K562 (cell line): ENCODE measurements around the gene MYO18A. TPM values are rescaled to one million over a fixed set of nuclear protein-coding genes. Genes with fewer than 3 reads are reported as not detected.

ENCODE experiments used
- CBFA2T2 ChIP-seq: fragments of 450-650 bp; conservative IDR thresholded peaks from 2 replicates; pipeline ENCODE4 v1.6.1; 2017; ENCODE audit warnings: mild to moderate bottlenecking
- CBX1 ChIP-seq: sonication (generic); IDR thresholded peaks from 2 replicates; pipeline ENCODE4 v1.6.1; 2016; ENCODE audit warnings: antibody characterized with exemption, low read depth, mild to moderate bottlenecking
- CCAR2 ChIP-seq: fragments of 200-400 bp; formaldehyde crosslinking; IDR thresholded peaks from 2 replicates; pipeline ENCODE4 v1.6.1; 2017; ENCODE audit warnings: mild to moderate bottlenecking, low read depth, low read length
- DDX20 ChIP-seq: fragments of 450-650 bp; IDR thresholded peaks from 2 replicates; pipeline ENCODE4 v1.6.1; 2016; ENCODE audit warnings: missing genetic modification characterization, low read depth, mild to moderate bottlenecking, missing compliant biosample characterization, moderate library complexity
- EP400 ChIP-seq: fragments of 450-650 bp; IDR thresholded peaks from 2 replicates; pipeline ENCODE4 v1.6.1; 2017; ENCODE audit warnings: antibody characterized with exemption, mild to moderate bottlenecking, moderate library complexity
- KAT8 ChIP-seq: fragments of 450-650 bp; IDR thresholded peaks from 2 replicates; pipeline ENCODE4 v1.6.1; 2016; ENCODE audit warnings: low read depth, mild to moderate bottlenecking
- MAZ ChIP-seq, 2 experiments: fragments of 450-650 bp in 1 of 2; sonication (generic) in 1 of 2; formaldehyde crosslinking; IDR thresholded peaks in 1 of 2; conservative IDR thresholded peaks in 1 of 2; 2 replicates each; pipeline versions ENCODE4 v1.4.0 to v1.5.0; 2020; ENCODE audit warnings: mild to moderate bottlenecking in 1 of 2, missing genetic modification reagents in 1 of 2
- MCM2 ChIP-seq: fragments of 450-650 bp; IDR thresholded peaks from 2 replicates; pipeline ENCODE4 v1.6.1; 2017; ENCODE audit warnings: low read depth, mild to moderate bottlenecking
- NCOA6 ChIP-seq: fragments of 450-650 bp; IDR thresholded peaks from 2 replicates; pipeline ENCODE4 v1.6.1; 2017; ENCODE audit warnings: mild to moderate bottlenecking
- NFE2 ChIP-seq: IDR thresholded peaks from 2 replicates; pipeline ENCODE4 v1.6.1; 2014; ENCODE audit warnings: antibody characterized with exemption, low read depth
- NFE2L1 ChIP-seq: fragments of 450-650 bp; IDR thresholded peaks from 2 replicates; pipeline ENCODE4 v1.6.1; 2016; ENCODE audit warnings: missing genetic modification characterization, low read depth, mild to moderate bottlenecking, missing compliant biosample characterization, moderate library complexity, borderline replicate concordance
- NFRKB ChIP-seq: fragments of 450-650 bp; IDR thresholded peaks from 2 replicates; pipeline ENCODE4 v1.6.1; 2016; ENCODE audit warnings: low read depth
- POLR2AphosphoS5 ChIP-seq: IDR thresholded peaks from 2 replicates; pipeline ENCODE4 v1.6.1; 2011; ENCODE audit warnings: mild to moderate bottlenecking, low read depth, low read length, moderate library complexity; ENCODE audit not compliant: control insufficient read depth, insufficient read depth
- RBBP5 ChIP-seq: fragments of 200-600 bp; sonication (generic); IDR thresholded peaks from 2 replicates; pipeline ENCODE4 v1.6.1; 2012; ENCODE audit warnings: borderline replicate concordance, mild to moderate bottlenecking, low read length, control low read depth, inconsistent platforms; ENCODE audit not compliant: insufficient read depth, poor library complexity, severe bottlenecking
- RBM22 ChIP-seq: fragments of 200-400 bp; formaldehyde crosslinking; IDR thresholded peaks from 2 replicates; pipeline ENCODE4 v1.6.1; 2018; ENCODE audit warnings: low read length, low read depth; ENCODE audit not compliant: poor library complexity, severe bottlenecking
- RBM39 ChIP-seq: fragments of 200-400 bp; formaldehyde crosslinking; optimal IDR thresholded peaks from 2 replicates; pipeline ENCODE3; 2018; ENCODE audit warnings: low read depth, low read length
- SREBF2 ChIP-seq: sonication (generic); formaldehyde crosslinking; IDR thresholded peaks from 2 replicates; pipeline ENCODE4 v1.4.0; 2020; ENCODE audit warnings: mild to moderate bottlenecking, missing genetic modification reagents
- TBP ChIP-seq: optimal IDR thresholded peaks from 2 replicates; pipeline ENCODE3; 2011; ENCODE audit warnings: low read depth, low read length, improper control_type of control experiment
- TCF7 ChIP-seq: sonication (generic); IDR thresholded peaks from 2 replicates; pipeline ENCODE4 v1.6.1; 2016; ENCODE audit warnings: antibody characterized with exemption, borderline replicate concordance
- TEAD1 ChIP-seq, 2 experiments: fragments of 450-650 bp in 1 of 2; sonication (generic) in 1 of 2; formaldehyde crosslinking; IDR thresholded peaks; 2 replicates each; pipeline versions ENCODE4 v1.4.0 to v1.8.0; 2020 to 2022; ENCODE audit warnings: mild to moderate bottlenecking in 2 of 2, missing genetic modification reagents in 1 of 2
- THRAP3 ChIP-seq: fragments of 450-650 bp; IDR thresholded peaks from 2 replicates; pipeline ENCODE4 v1.6.1; 2016; ENCODE audit warnings: mild to moderate bottlenecking, inconsistent platforms, borderline replicate concordance
- U2AF1 ChIP-seq: fragments of 200-400 bp; formaldehyde crosslinking; optimal IDR thresholded peaks from 2 replicates; pipeline ENCODE3; 2017; ENCODE audit warnings: mild to moderate bottlenecking, low read depth, low read length, moderate library complexity
- ZBTB7A ChIP-seq: IDR thresholded peaks from 2 replicates; pipeline ENCODE4 v1.6.1; 2011; ENCODE audit warnings: low read depth, mild to moderate bottlenecking, low read length, moderate library complexity, borderline replicate concordance; ENCODE audit not compliant: control insufficient read depth
- ZC3H4 ChIP-seq: sonication (generic); formaldehyde crosslinking; IDR thresholded peaks from 2 replicates; pipeline ENCODE4 v1.9.0; 2021; ENCODE audit warnings: missing genetic modification reagents, borderline replicate concordance
- ZNF583 ChIP-seq: fragments of 250-450 bp; sonication (Bioruptor Pico); IDR thresholded peaks from 2 replicates; pipeline ENCODE4 v1.4.0; 2020
- ZNF696 ChIP-seq: fragments of 250-450 bp; sonication (Bioruptor Pico); conservative IDR thresholded peaks from 2 replicates; pipeline ENCODE4 v1.4.0; 2020; ENCODE audit warnings: mild to moderate bottlenecking, moderate library complexity
- polyA plus RNA-seq, 8 experiments: library from polyadenylated mRNA; depleted of rRNA in 4 of 8; stranded (reverse) in 5 of 8; unstranded in 3 of 8; fragments of >200 nt; fragmentation: Nextera tagmentation in 2 of 8; fragmentation: Illumina TruSeq in 1 of 8; extraction: Ambion mirVana in 2 of 8; extraction: Trizol in 1 of 8; gene quantifications; 2 replicates each; pipeline versions ENCODE4 v1.2.1 to v1.2.3, GENCODE V29; 2011 to 2014; ENCODE audit warnings: inconsistent platforms in 1 of 8, missing spikeins in 1 of 8
- total RNA-seq, 7 experiments: library from RNA; depleted of rRNA in 6 of 7; stranded (reverse); fragments of >200 nt in 6 of 7; fragmentation: Illumina TruSeq in 2 of 7; extraction: Trizol in 2 of 7; gene quantifications; 2 replicates each; pipeline versions ENCODE4 v1.2.1 to v1.2.3, GENCODE V29; 2011 to 2021; ENCODE audit warnings: low replicate concordance in 1 of 7
- TF ChIP-seq, protein P1 (sequence below): fragments of 450-650 bp; formaldehyde crosslinking; IDR thresholded peaks from 2 replicates; pipeline ENCODE4 v1.4.0; 2022; ENCODE audit warnings: mild to moderate bottlenecking, moderate library complexity
- TF ChIP-seq, protein P2 (sequence below): sonication (generic); formaldehyde crosslinking; IDR thresholded peaks from 2 replicates; pipeline ENCODE4 v1.8.1; 2023; ENCODE audit warnings: mild to moderate bottlenecking, missing genetic modification reagents, moderate library complexity

The MYO18A gene
- total and polyA plus RNA-seq, 9 of the 15 experiments (the other 6 are each of a cell fraction or from before 2014, with no cell fraction given): 2.5 to 65.4 (median 17.1) TPM

DNA sequence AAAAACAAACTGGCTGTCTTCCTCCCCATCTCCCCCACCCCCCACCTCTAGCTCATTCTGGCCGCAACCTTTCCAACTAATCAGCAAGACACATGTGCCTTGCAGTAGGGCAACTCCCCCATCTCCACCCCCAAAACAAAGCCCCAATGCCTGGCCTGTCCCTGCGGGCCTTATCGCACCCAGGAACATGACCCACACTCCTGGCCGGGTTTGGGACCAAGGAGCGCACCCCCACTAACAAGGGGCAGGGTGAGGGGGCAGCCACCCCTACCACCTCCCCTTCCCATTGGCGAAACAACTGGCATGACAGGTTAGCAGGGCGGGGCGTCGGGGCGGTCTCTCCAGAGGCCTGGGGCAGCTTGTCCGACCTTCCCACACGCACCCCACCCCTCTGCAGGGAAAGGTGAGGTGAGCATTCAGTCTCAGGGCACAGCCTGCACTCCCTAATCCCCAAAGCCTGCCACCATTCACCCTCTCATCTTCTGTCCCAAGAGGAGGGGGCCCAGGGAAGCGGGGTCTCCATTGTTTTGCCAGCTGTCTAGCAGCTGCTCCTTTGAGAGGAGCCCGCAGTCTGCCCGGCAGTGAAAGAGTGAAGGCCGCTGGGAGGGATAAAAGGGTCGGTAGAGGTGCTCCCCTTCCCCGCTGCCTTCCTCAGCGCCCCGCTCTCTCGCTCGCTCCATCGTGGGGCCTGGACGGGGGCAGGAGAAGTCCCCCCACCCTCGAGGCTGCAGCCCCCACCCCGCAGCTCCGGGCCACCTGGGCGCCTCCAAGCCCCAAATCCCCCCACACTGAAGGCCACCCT lies 765 bp downstream of the MYO18A start (continued):
- TF ChIP-seq RBBP5 (peak; percentile 45), POLR2AphosphoS5 (peak; percentile 82), NCOA6 (peak; percentile 38; the same call in 1 of the 2 replicates), RBM22 (no peak), TEAD1 (CRISPR knock-in tag; IDR thresholded peaks at IDR 0.05) (no peak), NFRKB (no peak), THRAP3 (no peak), U2AF1 (no peak), MAZ (CRISPR knock-in tag; conservative IDR thresholded peaks at IDR 0.05 in 1 of 2, IDR thresholded peaks at IDR 0.05 in 1 of 2) (peak; percentile 56 to 61; a peak in 3 of 4 replicates), ZNF696 (CRISPR knock-in tag) (no peak), RBM39 (no peak), TBP (peak; percentile 55), ZBTB7A (peak; percentile 85), MCM2 (no peak), NFE2L1 (tag) (no peak), NFE2 (0 out of 2 replicates have a peak, but pooled peaks have one; percentile 38), DDX20 (no peak), SREBF2 (CRISPR knock-in tag) (no peak), ZNF583 (0 out of 2 replicates have a peak, but pooled peaks have one; percentile 12), KAT8 (no peak), CCAR2 (no peak), CBX1 (peak; percentile 78; the same call in 1 of the 2 replicates), CBFA2T2 (peak; percentile 94), ZC3H4 (CRISPR knock-in tag) (no peak), TCF7 (peak; percentile 77; the same call in 1 of the 2 replicates), EP400 (peak; percentile 57; the same call in 1 of the 2 replicates)
- TF ChIP-seq, protein P1, sequence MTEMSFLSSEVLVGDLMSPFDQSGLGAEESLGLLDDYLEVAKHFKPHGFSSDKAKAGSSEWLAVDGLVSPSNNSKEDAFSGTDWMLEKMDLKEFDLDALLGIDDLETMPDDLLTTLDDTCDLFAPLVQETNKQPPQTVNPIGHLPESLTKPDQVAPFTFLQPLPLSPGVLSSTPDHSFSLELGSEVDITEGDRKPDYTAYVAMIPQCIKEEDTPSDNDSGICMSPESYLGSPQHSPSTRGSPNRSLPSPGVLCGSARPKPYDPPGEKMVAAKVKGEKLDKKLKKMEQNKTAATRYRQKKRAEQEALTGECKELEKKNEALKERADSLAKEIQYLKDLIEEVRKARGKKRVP (CRISPR knock-in tag): no peak
- TF ChIP-seq, protein P2, sequence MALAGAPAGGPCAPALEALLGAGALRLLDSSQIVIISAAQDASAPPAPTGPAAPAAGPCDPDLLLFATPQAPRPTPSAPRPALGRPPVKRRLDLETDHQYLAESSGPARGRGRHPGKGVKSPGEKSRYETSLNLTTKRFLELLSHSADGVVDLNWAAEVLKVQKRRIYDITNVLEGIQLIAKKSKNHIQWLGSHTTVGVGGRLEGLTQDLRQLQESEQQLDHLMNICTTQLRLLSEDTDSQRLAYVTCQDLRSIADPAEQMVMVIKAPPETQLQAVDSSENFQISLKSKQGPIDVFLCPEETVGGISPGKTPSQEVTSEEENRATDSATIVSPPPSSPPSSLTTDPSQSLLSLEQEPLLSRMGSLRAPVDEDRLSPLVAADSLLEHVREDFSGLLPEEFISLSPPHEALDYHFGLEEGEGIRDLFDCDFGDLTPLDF: no peak
